NCI-H1417 treated with DMSO at 0.1 percent for 48 hours (cell line): ENCODE data around the gene PDHB.
"Not testable (repeated sequence)": the region's sequence is repeated elsewhere in the genome, so short reads cannot be mapped to it uniquely, and the experiment has no call there.

Experiments
- DNase-seq: peaks from one replicate; lab custom pipeline; 2025; lab: John Stamatoyannopoulos, UW

Gene PDHB

GRCh38 chr3:58433400-58434167, at the start of gene PDHB:
Gene PDHB, minus strand, starts transcription at chr3:58433832. Its CDS starts 23 bp downstream, at chr3:58433809.
- DNase-seq, result peak; percentile 35

- no peak for DNase-seq
Observed at GRCh38 chr3:58482917-58483636, 49.4 kb upstream of the PDHB start.

- DNase-seq, result no peak
Observed at GRCh38 chr3:58480309-58480708, 46.7 kb upstream of the PDHB start.

- no peak for DNase-seq
Observed at GRCh38 chr3:58478781-58479180, 45.1 kb upstream of the PDHB start.

- DNase-seq, result no peak
Observed at GRCh38 chr3:58474967-58475578, 41.4 kb upstream of the PDHB start.

GRCh38 chr3:58474348-58474911, 40.8 kb upstream of the PDHB start:
- no peak for DNase-seq

- no peak for DNase-seq
Observed at GRCh38 chr3:58473275-58473674, 39.6 kb upstream of the PDHB start.

- DNase-seq, result peak; percentile 56
Observed at GRCh38 chr3:58471025-58471887, 37.6 kb upstream of the PDHB start.

GRCh38 chr3:58470363-58471024, 36.9 kb upstream of the PDHB start:
- DNase-seq, result no peak

- DNase-seq, result peak; percentile 19
Observed at GRCh38 chr3:58469096-58469495, 35.5 kb upstream of the PDHB start.

GRCh38 chr3:58466899-58467563, 33.4 kb upstream of the PDHB start:
- DNase-seq, result no peak

- no peak for DNase-seq
Observed at GRCh38 chr3:58464866-58465265, 31.2 kb upstream of the PDHB start.

- DNase-seq, result no peak
Observed at GRCh38 chr3:58463942-58464271, 30.3 kb upstream of the PDHB start.

- DNase-seq, result no peak
Observed at GRCh38 chr3:58463181-58463941, 29.7 kb upstream of the PDHB start.

- no peak for DNase-seq
Observed at GRCh38 chr3:58462829-58463180, 29.2 kb upstream of the PDHB start.

- no peak for DNase-seq
Observed at GRCh38 chr3:58459160-58459559, 25.5 kb upstream of the PDHB start.

GRCh38 chr3:58452176-58452575, 18.5 kb upstream of the PDHB start:
- no peak for DNase-seq

GRCh38 chr3:58441514-58442450, 8.2 kb upstream of the PDHB start:
- DNase-seq, result no peak

GRCh38 chr3:58440996-58441355, 7.3 kb upstream of the PDHB start:
- not testable (repeated sequence) for DNase-seq
